ENCODE measurements around the gene MRGPRD.
"Not testable (repeated sequence)": the region's sequence is repeated elsewhere in the genome, so short reads cannot be mapped to it uniquely, and the experiment has no call there.

MRGPRD gene

DNA sequence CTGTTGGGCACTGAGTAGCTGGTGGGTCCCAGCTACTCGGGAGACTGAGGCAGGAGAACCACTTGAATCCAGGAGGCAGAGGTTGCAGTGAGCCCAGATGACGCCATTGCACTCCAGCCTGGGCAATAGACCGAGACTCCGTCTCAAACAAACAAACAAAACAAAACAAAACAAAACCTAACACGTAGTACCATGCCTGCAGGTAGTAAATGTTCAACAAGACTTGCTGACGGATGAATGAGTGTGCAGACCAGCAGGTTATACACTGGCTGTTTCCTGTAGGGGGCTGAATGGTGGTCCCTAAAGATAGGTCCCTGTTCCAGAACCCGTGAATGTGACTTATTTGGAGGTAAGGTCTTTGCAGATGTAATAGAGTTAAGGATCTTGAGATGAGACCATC lies 12.8 kb upstream of the MRGPRD start:
- no peak for DNase-seq

DNA sequence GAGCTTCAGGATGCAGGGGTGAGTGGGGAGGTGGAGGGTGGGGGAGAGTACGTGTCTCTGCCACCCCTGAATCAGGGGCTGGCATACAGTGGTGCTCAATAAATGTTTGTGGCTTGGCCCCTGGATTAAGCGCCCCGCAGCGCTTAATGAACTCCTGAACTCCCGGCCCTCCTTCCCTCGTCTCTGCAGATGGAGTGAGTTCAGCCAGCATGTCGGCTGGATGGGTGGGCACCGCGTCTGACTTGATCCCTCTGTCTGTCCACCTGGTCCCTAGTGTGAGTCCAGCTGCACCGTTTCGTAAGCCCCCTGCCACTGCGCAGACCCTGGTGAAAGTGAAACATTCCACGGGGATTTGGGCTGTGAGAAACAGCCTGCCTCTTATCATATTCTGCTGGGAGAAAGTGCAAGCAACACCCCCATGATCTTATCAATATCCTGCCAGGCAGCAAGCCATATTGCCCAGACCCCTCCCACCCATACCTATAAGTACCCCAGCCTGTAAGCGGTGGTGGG lies 12.0 kb upstream of the MRGPRD start:
- no peak for DNase-seq

DNA sequence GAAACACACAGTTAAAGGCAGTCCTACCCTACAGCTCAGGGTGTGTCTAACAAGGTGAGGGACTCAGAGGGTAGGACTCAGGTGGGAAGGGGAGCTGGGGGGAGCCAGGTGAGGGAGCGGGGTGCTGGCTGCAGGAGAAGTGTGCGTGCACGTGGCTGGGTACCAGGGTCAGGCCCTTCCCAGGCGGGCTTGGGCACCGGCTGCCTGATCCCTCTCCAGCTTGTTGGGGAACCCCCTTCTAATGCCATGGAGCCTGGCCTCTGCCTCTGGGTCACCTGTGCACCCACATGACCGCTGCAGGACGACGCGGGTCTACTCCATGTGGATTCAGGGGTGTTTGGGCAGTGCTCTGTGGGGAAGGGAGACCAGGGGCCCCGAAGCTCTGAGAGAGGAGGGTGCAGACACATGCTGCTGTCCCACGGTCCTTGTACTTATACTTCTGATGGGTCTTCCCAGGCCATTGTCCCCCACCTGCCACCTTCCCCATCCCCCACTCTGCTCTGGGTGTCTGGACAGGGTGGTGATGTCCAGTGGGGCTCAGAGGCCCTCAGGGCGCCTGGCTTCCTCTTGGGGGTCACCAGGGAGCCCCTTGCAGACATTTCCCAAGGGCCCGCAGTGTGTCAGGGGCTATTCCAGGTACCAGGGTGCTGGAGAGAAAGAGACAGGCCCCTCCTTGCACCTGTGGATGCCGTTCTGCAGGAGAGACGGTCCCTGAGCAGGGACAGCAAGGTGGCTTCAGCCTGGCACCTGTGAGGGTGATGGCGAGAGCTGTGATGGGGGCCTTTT lies 10.4 kb upstream of the MRGPRD start:
- no peak for DNase-seq

DNA sequence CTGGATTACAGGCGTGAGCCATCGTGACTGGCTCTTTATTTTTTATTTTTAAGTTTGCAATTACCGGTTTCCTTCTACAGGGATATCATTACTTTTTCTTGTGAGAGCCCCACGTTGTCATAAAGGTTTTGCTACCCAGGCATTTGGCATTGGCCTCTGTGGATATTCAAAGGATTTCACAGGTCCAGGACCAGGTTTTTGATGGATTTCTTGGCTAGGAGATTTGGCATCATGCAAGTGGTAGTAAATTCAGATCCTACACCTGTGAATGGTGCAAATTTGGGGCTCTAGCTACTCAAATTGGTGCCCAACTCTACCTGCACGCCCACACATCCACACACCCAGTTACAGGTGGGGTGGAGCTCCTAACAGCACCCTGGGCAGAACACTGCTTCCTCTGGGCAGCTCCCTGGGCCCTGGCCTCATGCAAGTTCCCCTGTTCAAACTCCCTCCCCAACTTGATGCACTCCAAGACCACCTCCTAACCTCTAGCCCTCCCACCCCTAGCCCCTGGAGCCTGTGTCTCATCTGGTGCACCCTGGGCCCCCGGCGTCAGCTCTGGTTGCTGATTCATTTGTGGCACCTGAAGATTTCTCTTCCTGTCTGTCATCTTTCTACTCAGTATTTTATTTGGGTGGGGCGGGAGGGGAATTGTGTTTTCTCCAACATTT lies 9.3 kb upstream of the MRGPRD start:
- DNase-seq, result no peak

DNA sequence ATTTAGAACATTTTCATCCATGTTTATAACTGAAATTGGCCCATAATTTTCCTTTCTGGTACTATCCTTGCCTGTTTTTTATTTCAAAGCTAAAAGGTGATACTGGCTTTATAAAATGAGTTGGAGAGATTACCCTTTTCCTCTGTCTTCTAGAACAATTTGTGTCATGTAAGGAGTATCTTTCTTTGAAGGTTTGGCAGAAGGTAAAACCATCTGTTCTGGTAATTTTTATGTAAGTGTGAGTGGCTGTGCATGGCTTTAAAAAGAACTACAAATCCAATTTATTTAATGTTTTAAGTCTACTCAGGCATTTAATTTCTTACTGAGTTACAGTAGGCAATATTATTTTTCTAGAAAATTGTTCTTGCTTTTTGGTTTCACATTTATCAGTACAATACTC lies 7.7 kb upstream of the MRGPRD start:
- no peak for DNase-seq

DNA sequence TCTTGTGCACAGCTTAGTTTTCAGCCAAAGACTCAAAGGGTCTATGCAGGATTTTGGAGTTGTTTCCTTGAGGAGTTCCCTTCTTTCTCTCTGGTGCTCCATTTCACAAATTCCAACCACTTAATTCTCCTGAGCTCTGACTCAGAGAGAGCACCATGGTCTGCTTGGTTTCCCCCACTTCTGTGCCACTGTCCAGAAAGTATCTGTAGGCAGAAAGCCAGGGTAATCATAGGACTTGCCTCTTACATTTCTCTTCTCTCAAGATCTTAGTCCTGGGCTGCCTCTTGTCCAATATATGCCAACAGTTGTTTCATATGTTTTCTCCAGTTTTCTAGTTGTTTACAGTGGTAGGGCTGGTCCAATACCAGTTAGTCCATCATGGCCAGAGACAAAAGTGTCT lies 6.4 kb upstream of the MRGPRD start:
- no peak for DNase-seq

DNA sequence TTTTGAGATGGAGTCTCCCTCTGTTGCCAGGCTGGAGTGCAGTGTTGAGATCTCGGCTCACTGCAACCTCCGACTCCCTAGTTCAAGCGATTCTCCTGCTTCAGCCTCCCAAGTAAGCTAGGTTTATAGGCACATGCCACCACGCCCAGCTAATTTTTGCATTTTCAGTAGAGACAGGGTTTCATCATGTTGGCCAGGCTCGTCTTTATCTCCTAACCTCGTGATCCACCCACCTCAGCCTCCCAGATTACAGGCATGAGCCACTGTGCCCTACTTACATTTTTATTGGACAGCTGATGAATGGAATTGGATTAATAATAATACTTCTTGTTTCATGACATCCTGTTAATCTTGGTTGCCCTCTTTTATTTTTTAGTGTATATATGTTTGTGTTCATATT lies 3.0 kb upstream of the MRGPRD start:
- DNase-seq, result no peak

DNA sequence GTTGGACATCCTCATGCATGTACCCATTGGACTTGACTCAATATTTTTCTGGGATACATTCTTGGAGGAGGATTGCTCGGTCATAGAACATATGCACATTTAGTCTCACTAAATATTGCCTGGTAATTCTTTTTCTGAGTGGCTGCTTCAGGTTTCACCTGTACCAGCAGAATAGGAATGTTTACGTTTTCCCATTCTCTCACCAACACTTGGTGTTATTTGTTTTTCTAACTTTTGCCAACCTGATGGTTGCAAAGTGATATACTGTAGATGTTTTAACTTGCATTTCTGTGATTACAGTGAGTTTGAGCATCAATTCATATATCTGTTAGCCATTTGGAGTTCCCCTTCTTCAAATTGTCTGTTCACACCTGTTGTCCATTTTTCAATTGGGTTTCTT lies 1.3 kb upstream of the MRGPRD start:
- DNase-seq, result no peak

DNA sequence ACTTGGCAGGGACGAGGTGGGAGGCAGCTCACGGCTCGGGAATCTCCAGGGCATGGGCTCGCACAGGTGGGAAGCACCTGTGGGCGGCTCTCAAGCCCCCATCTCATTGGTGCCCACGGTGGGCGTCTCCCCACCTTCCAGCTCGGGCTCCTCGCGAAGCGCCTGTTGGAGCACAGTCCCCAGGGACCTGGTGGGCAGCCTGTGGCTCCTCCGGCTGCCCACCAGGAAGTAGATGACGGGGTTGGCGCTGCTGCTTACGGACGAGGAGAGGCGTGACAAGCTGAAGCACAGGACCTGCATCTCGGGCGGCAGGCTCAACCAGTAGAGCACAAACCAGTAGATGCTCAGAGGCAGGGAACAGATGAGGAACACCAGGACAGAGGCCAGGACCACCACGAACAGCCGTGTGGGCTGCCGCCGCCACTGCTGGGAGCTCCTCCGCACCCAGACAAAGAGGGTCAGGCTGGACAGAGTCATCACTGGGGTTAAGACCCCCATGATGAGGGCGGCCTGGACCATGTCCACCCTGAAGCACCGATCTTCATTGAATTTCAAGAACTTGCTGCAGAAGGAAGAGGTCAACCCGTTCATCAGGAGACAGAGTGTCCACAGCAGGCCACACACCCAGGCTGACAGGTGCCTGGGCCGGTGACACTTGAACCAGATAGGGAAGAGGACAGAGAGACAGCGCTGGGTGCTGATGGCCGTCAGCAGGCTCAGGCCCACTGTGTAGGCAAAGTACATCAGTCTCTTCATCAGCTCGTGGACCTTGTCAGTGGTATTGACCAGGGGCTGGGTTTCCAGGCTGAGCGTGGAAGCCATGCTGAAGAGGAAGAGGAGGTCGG lies 633 bp downstream of the MRGPRD start:
- no peak for DNase-seq

DNA sequence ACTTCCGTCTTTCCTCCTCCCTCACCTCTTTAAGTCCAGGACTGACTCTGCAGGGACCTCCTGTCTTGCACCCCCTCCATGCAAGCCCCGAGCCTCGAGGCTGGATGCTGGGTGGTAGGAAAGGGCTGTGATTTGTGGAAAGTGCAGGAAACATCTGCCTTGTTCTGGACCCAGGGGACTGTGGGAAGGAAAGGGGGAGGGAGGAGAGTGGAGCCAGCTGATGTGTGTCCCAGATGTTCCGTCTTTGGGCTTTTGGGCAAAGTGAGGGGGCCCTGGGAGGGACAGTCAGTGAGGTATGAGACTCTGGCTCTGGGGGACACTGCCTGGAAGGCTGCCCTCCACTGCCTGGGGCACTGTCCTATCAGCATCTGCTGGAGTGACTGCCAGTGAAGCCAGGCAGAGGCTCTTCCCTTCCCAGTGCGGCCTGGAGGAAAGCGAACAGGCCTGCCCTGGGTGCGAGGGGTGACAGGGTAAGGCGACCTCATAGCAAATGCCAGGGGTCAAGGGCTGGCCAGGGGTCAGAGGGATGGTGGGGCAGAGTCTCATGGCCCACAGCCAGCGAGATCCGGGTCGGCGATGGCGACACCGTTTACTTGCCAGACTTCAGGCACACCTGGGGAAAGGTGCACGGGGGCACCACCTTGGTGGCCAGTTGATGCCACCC lies 1.7 kb downstream of the MRGPRD start:
- DNase-seq, result no peak

DNA sequence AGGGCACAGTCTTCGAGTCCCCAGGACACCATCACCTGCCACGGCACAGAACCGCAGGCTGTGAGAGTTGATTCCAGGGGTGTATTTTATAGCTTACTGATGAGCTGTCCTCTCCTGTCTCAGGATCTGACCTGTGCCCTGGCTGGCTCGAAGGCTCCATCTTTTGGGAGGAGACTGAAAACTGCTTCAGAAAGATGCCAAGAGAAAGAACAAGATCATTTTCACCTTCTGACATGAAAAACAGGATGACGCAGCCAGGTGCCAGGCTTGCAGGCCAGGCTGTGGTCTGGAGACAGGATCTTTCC lies 2.2 kb downstream of the MRGPRD start:
- no peak for DNase-seq

DNA sequence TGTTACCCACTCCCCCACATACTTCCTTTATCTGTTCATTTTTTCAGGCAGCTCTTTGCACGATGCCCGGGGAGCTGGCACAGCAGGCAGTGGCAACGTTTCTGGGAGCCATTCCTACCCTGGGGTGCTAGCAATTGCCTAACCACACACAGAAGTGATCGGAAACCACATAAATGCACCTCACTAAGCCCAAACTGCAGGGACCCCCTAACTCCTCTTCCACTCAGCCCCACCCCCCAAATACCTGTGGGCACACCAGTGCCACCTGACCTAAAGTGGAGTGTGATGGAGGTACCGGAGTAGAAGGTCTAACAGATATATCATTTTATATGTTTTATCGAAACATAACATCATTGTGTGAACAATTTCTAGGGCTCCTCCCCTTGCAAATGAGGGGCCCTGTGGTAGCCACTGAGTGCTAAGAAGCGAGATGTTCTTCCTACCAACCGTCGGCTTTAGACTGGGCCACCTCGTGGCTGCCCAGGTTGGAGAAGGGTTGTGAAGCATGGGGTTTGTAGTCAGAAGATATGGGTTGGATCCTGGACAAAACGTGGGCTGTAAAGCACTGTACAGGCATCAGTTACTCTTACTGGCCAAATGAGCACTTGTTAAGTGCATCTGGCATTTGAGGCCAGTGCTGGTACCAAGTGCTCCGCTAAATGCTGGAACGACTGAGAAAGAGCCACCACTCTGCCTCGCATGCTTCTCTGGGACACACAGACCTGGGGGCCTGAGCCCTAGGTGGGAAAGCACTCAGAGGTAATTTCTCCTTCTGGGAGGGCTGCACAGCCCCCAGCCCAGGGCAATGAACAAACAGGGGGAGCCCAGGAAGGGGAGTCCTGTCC lies 2.8 kb downstream of the MRGPRD start:
- DNase-seq, result no peak

DNA sequence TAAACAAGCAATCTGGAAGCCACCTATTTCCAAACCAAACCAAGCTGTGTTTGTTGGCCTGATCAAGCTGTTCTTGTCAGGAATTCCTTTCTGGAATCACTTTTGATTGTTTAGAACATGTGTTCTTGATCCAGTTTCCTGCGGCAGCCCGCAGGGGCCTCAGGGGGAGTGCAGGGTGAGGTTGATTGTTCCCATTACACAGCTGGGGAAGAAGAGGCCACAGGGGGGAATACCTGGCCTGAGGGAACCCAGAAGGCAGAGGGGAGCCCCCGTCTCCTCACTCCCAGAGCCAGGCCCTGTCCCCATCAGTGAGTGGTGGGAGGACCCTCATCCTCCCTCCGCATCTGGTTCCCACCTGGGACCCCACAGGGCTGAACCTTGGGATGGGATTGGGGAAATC lies 4.2 kb downstream of the MRGPRD start:
- no peak for DNase-seq

DNA sequence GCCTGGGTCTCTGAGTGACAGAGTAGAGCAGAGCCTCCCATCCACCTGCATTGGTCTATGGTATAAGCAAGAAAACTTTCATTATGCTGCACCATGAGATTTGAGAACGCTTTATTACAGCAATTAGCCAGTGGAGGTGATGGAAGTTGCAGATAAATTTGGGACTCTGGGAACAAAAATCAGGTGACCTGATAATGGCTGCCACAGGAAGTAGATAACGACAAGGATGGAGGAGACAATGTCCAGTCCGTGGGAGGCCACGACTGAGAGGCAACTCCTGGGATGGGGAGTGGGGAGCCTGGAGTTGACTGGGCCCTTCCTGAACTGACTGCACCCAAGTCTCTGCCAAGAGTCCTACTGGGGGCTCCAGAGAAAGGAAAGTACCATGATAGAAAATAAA lies 4.7 kb downstream of the MRGPRD start:
- no peak for DNase-seq

DNA sequence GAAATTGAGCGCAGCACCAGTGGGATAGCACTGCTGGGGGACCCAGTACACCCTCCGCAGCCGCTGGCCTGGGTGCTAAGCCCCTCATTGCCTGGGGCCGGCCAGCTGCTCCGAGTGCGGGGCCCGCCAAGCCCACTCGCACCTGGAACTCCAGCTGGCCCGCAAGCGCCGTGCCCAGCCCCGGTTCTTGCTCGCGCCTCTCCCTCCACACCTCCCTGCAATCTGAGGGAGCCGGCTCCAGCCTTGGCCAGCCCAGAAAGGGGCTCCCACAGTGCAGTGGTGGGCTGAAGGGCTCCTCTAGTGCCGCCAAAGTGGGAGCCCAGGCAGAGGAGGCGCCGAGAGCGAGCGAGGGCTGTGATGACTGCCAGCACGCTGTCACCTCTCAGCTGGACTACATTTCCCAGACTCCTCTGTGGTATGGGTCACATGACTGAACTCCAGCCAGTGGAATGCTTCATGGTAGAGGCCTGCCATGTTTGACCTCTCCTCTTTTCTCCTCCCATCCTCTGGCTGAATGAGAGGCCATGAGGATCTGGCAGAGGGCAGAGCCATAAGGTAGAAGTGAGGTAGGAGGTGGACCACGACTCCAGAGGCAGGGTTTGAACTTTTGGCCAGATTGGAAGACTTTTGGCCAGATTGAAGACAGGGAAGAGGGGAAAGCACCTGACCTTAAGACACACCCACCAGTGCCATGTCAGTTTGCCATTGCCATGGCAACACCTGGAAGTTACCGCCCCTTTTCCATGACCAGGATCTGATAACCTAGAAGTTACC lies 6.2 kb downstream of the MRGPRD start:
- DNase-seq, result peak in 1 of 2 experiments; percentile 18

DNA sequence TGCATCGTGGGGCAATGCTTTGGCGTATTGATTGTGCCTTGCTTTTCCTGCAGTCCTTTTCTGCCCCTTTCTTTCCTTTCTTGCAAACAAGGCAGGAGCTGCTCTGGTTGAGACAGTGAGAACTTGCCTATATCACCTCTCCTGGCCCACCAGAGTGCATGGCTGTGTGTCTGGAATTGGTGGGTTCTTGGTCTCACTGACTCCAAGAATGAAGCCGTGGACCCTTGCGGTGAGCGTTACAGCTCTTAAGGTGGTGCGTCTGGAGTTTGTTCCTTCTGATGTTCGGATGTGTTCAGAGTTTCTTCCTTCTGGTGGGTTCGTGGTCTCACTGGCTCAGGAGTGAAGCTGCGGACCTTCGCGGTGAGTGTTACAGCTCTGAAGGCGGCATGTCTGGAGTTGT lies 7.1 kb downstream of the MRGPRD start:
- DNase-seq, result not testable (repeated sequence)

DNA sequence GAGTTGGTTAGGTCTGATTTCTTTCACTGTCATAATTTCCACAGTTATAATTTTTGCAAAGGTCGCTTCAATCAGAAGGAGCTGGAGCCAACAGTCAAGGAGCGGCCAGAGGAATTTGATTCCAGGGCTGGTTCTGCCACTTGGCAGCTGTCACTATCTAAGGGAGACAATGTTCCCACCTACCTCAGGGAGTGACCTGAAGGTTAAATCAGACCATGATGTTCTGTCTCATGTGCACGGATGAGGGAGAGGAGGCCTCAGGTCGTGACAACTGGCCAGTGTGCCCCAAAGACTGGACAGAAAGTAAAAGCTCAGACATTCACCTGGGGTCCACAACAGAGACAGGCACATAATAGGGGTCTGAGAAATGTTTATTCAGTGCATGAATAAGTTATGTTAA lies 7.6 kb downstream of the MRGPRD start:
- DNase-seq, result no peak

DNA sequence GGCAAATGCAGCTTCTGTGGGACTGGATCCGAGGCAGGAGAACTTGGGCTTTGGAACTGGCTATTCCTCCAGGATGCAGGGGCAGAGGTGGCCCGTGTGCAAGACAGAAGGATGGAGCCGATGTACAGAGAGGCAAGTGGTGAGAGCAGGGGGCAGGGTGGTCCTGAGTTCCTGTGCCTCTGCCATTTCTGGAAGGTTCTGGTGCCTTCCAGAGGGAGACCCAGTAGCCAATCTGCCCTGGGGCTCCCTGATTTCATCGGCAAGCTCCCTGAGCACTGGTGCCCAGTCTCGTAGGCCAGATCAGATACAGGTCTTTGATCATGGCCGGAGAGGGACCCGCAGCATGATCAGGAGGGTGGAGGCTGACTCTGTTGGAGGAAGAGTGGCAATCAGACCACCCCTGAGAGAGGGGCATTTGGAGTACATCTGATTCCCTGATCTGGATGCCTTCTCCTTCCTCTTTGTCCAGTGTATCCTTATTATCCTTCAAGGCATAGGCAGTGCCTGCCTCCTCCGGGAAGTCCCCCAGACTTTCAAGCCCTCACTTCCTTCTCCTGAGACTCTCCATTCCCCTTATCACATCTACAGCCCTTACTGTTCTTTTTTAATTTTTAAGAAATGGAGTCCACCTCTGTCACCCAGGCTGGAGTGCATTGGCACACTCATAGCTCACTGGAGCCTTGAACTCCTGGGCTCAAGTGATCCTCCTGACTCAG lies 9.7 kb downstream of the MRGPRD start:
- no peak for DNase-seq

DNA sequence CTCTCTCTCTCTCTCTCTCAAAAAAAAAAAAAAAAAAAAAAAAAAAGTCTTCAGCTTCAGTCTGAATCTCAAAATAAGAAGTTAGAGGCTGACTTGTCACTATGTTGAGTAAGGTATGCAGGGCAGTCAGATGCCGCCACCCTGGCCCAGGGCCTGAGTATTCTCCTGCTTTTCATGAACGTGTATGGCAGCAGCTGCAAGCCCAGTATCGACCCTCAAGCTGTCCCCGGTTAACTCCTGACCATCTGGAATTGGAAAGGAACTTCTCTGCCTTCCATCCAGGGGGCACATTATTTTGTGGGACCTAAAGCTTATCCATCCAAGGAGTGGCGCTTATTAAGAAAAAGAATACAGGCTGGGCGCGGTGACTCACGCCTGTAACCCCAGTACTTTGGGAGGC lies 11.4 kb downstream of the MRGPRD start:
- no peak for DNase-seq

DNA sequence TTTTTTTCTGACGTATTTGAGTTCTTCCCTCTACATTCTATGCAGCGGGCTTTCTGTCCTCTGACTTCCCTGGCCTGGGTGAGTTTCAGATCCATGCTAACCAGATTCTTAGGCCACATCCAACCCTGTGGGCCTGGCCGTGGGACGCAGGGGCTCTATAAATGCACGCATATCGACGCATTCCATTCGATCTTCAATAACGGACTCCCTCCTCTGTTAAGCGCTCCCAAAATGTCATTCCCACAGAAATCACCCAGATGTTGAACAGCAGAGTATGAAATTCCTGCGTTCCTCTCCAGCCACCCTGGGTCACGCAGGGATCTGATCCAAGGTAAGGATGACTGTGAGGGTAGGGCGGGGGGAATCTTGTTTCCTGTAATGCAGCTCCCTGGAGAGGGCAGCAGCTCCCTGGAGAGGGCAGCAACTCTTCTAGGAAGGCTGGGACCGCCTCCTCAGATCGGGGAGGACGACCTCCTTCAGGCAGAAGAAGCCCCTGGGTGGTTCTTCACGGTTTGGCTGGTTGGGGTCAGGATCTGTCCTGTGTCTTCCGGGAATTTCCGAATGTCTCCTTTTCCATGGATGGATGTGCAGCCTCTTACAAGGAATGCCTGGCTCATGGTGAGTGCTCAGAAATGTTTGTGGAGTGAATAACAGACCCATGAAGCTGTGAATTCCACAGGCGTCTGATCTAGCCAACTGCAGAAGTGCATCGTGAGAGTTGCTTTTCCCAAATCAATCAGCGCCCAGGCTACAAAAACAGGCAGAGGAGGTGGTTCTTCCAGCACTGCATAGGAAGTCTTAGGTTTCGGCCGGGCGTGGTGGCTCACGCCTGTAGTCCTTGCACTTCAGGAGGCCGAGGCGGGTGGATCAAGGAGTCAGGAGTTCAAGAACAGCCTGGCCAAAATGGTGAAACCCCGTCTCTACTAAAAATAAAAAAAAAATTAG lies 12.2 kb downstream of the MRGPRD start:
- no peak for DNase-seq

Measured in SHP77 (cell line).